Stimulated activated naive CD8-positive, alpha-beta T cell treated with anti-CD3 and anti-CD28 coated beads, Interleukin-15, amount 100 ng/mL, for 72 hours (primary cell): ENCODE data around the gene DOK5.
A peak's percentile ranks its signal among the peaks of the same experiment; 100 is the strongest.
"Not testable (repeated sequence)": the region's sequence is repeated elsewhere in the genome, so short reads cannot be mapped to it uniquely, and the experiment has no call there.

Experiments used
- ATAC-seq: fragments of 150-1000 bp; cut with Tn5 transposase; 2 replicates; pipeline ENCODE4 v1.10.0; 2021; ENCODE audit warnings: mild to moderate bottlenecking, moderate library complexity
- DNase-seq, 2 donors: peaks; one replicate each; pipeline ENCODE4 v3.0.0; 2021 to 2022
- H3K27ac Mint-ChIP-seq, 2 donors: one replicate each; pipeline ENCODE4 v1.8.0; 2022; ENCODE audit warnings: mild to moderate bottlenecking in 2 of 2, mixed read lengths in 2 of 2, moderate library complexity in 2 of 2
- H3K27me3 Mint-ChIP-seq: one replicate; pipeline ENCODE4 v1.8.0; 2022; ENCODE audit warnings: mixed read lengths
- H3K4me1 Mint-ChIP-seq: one replicate; pipeline ENCODE4 v1.8.0; 2022; ENCODE audit warnings: mild to moderate bottlenecking, mixed read lengths
- H3K4me3 Mint-ChIP-seq, 2 donors: one replicate each; pipeline ENCODE4 v1.8.0; 2022; ENCODE audit warnings: mild to moderate bottlenecking in 2 of 2, mixed read lengths in 2 of 2, moderate library complexity in 1 of 2
- H3K9me3 Mint-ChIP-seq, 2 donors: one replicate each; pipeline ENCODE4 v1.8.0; 2022; ENCODE audit warnings: mixed read lengths in 2 of 2

The DOK5 gene

GRCh38 chr20:54475334-54476168, at the start of gene DOK5:
DOK5 (plus strand) TSS chr20:54475593; CDS start chr20:54475947, 354 bp downstream.
- ATAC-seq (peak; percentile 29), DNase-seq (no peak)
- peak within 1 kb of the TSS in 1 of 2 donors; percentile 50 for H3K27ac Mint-ChIP-seq
- peaks cover 0 to 10% of the 10 kb centered on the region in 2 donors for H3K9me3 Mint-ChIP-seq
- H3K27me3 Mint-ChIP-seq, result peaks cover 65% of the 10 kb centered on the region
- H3K4me3 Mint-ChIP-seq, result peak within 1 kb of the TSS; percentile 61 to 69
- peaks cover 15% of the 10 kb centered on the region for H3K4me1 Mint-ChIP-seq

GRCh38 chr20:54429364-54429763, 46.0 kb upstream of the DOK5 start:
- ATAC-seq (no peak), DNase-seq (no peak)
- Mint-ChIP-seq H3K4me1 (no peaks in the 10 kb centered on the region), H3K9me3 (peaks cover 9 to 19% of the 10 kb centered on the region in 2 donors), H3K4me3 (no peak overlapping the region), H3K27ac (peak overlapping the region in 1 of 2 donors; percentile 62), H3K27me3 (peaks cover 5% of the 10 kb centered on the region)

- no peak overlapping the region for H3K4me3 Mint-ChIP-seq
- no peak for ATAC-seq
- DNase-seq, result no peak
- H3K27ac Mint-ChIP-seq, result no peak overlapping the region
- H3K4me1 Mint-ChIP-seq, result no peaks in the 10 kb centered on the region
- H3K27me3 Mint-ChIP-seq, result peaks cover 14% of the 10 kb centered on the region
- peaks cover 0 to under 1% of the 10 kb centered on the region in 2 donors for H3K9me3 Mint-ChIP-seq
Observed at GRCh38 chr20:54431156-54431944, 44.0 kb upstream of the DOK5 start.

- Mint-ChIP-seq H3K4me1 (no peaks in the 10 kb centered on the region), H3K27me3 (peaks cover 17% of the 10 kb centered on the region), H3K9me3 (no peaks in the 10 kb centered on the region), H3K27ac (peak overlapping the region in 1 of 2 donors; percentile 38), H3K4me3 (no peak overlapping the region)
- no peak for ATAC-seq
- DNase-seq, result no peak
Observed at GRCh38 chr20:54432966-54433365, 42.4 kb upstream of the DOK5 start.

- Mint-ChIP-seq H3K27ac (no peak overlapping the region), H3K27me3 (peaks cover 23% of the 10 kb centered on the region), H3K9me3 (no peaks in the 10 kb centered on the region), H3K4me1 (no peaks in the 10 kb centered on the region), H3K4me3 (no peak overlapping the region)
- no peak for ATAC-seq
- DNase-seq, result no peak
Observed at GRCh38 chr20:54433636-54434035, 41.8 kb upstream of the DOK5 start.

- Mint-ChIP-seq H3K4me3 (no peak overlapping the region), H3K27me3 (peaks cover 23% of the 10 kb centered on the region), H3K9me3 (no peaks in the 10 kb centered on the region), H3K27ac (no peak overlapping the region), H3K4me1 (no peaks in the 10 kb centered on the region)
- DNase-seq, result no peak
- no peak for ATAC-seq
Observed at GRCh38 chr20:54434196-54434595, 41.2 kb upstream of the DOK5 start.

- Mint-ChIP-seq H3K9me3 (no peaks in the 10 kb centered on the region), H3K4me3 (no peak overlapping the region), H3K27me3 (peaks cover 23% of the 10 kb centered on the region), H3K27ac (no peak overlapping the region), H3K4me1 (no peaks in the 10 kb centered on the region)
- DNase-seq (no peak), ATAC-seq (no peak)
Observed at GRCh38 chr20:54435015-54435414, 40.4 kb upstream of the DOK5 start.

GRCh38 chr20:54436410-54436809, 39.0 kb upstream of the DOK5 start:
- H3K4me1 Mint-ChIP-seq, ATAC-seq, H3K4me3 Mint-ChIP-seq, H3K27ac Mint-ChIP-seq, DNase-seq, H3K9me3 Mint-ChIP-seq: not testable (repeated sequence)
- peaks cover 23% of the 10 kb centered on the region for H3K27me3 Mint-ChIP-seq

- H3K9me3 Mint-ChIP-seq, result no peaks in the 10 kb centered on the region
- peaks cover 23% of the 10 kb centered on the region for H3K27me3 Mint-ChIP-seq
Observed at GRCh38 chr20:54438166-54438565, 37.2 kb upstream of the DOK5 start.

GRCh38 chr20:54450207-54450606, 25.2 kb upstream of the DOK5 start:
- no peaks in the 10 kb centered on the region for H3K4me1 Mint-ChIP-seq
- H3K27me3 Mint-ChIP-seq, result peaks cover 19% of the 10 kb centered on the region
- H3K27ac Mint-ChIP-seq, result no peak overlapping the region
- no peak overlapping the region for H3K4me3 Mint-ChIP-seq
- DNase-seq (no peak), ATAC-seq (no peak)
- H3K9me3 Mint-ChIP-seq, result peaks cover 5 to 7% of the 10 kb centered on the region in 2 donors

More at GRCh38 chr20:54438166-54438565, 37.2 kb upstream of the DOK5 start:
- H3K4me1 Mint-ChIP-seq, result no peaks in the 10 kb centered on the region
- DNase-seq (no peak), ATAC-seq (no peak)
- no peak overlapping the region for H3K4me3 Mint-ChIP-seq
- no peak overlapping the region for H3K27ac Mint-ChIP-seq

- Mint-ChIP-seq H3K4me1 (no peaks in the 10 kb centered on the region), H3K9me3 (peaks cover 5 to 7% of the 10 kb centered on the region in 2 donors), H3K27me3 (peaks cover 19% of the 10 kb centered on the region), H3K27ac (no peak overlapping the region), H3K4me3 (no peak overlapping the region)
- DNase-seq (no peak), ATAC-seq (no peak)
Observed at GRCh38 chr20:54451171-54451570, 24.2 kb upstream of the DOK5 start.

GRCh38 chr20:54452277-54452676, 23.1 kb upstream of the DOK5 start:
- Mint-ChIP-seq H3K4me3 (no peak overlapping the region), H3K4me1 (no peaks in the 10 kb centered on the region), H3K27ac (no peak overlapping the region), H3K27me3 (peaks cover 12% of the 10 kb centered on the region), H3K9me3 (peaks cover 5 to 7% of the 10 kb centered on the region in 2 donors)
- ATAC-seq (no peak), DNase-seq (no peak)

- H3K4me3 Mint-ChIP-seq, result no peak overlapping the region
- H3K9me3 Mint-ChIP-seq, result peaks cover 5 to 7% of the 10 kb centered on the region in 2 donors
- no peaks in the 10 kb centered on the region for H3K27me3 Mint-ChIP-seq
- no peak for DNase-seq
- H3K4me1 Mint-ChIP-seq, result no peaks in the 10 kb centered on the region
- H3K27ac Mint-ChIP-seq, result no peak overlapping the region
- ATAC-seq, result no peak
Observed at GRCh38 chr20:54454982-54455381, 20.4 kb upstream of the DOK5 start.

GRCh38 chr20:54456423-54456822, 19.0 kb upstream of the DOK5 start:
- H3K4me3 Mint-ChIP-seq, result no peak overlapping the region
- DNase-seq, result no peak
- no peak overlapping the region for H3K27ac Mint-ChIP-seq
- H3K27me3 Mint-ChIP-seq, result no peaks in the 10 kb centered on the region
- no peaks in the 10 kb centered on the region for H3K4me1 Mint-ChIP-seq
- no peak for ATAC-seq
- peaks cover 5 to 7% of the 10 kb centered on the region in 2 donors for H3K9me3 Mint-ChIP-seq

GRCh38 chr20:54456961-54457360, 18.4 kb upstream of the DOK5 start:
- DNase-seq (no peak), ATAC-seq (no peak)
- H3K4me3 Mint-ChIP-seq, result no peak overlapping the region
- no peak overlapping the region for H3K27ac Mint-ChIP-seq
- H3K9me3 Mint-ChIP-seq, result peaks cover 5 to 7% of the 10 kb centered on the region in 2 donors
- H3K4me1 Mint-ChIP-seq, result no peaks in the 10 kb centered on the region
- H3K27me3 Mint-ChIP-seq, result no peaks in the 10 kb centered on the region

GRCh38 chr20:54458219-54458618, 17.2 kb upstream of the DOK5 start:
- no peaks in the 10 kb centered on the region for H3K27me3 Mint-ChIP-seq
- H3K4me1 Mint-ChIP-seq, result no peaks in the 10 kb centered on the region
- ATAC-seq (no peak), DNase-seq (no peak)
- H3K9me3 Mint-ChIP-seq, result peaks cover under 1 to 3% of the 10 kb centered on the region in 2 donors
- H3K27ac Mint-ChIP-seq, result no peak overlapping the region
- no peak overlapping the region for H3K4me3 Mint-ChIP-seq
